Forelimb muscle (tissue), 1 donor: ENCODE results near the gene INCENP. TPM values are rescaled to one million over a fixed set of nuclear protein-coding genes. Genes with fewer than 3 reads are reported as not detected.
"Not testable (repeated sequence)": the region's sequence is repeated elsewhere in the genome, so short reads cannot be mapped to it uniquely, and the experiment has no call there.

Experiments used
- DNase-seq: peaks from one replicate; pipeline ENCODE4 v3.0.0-alpha.2; 2013; ENCODE audit warnings: low read depth
- polyA plus RNA-seq: library from polyadenylated mRNA; unstranded; fragments of 120-200 nt; gene quantifications from one replicate; pipeline ENCODE4 v1.2.1, GENCODE V29; 2013; ENCODE audit not compliant: insufficient read length

Gene INCENP
- 15.7 TPM for polyA plus RNA-seq

DNA sequence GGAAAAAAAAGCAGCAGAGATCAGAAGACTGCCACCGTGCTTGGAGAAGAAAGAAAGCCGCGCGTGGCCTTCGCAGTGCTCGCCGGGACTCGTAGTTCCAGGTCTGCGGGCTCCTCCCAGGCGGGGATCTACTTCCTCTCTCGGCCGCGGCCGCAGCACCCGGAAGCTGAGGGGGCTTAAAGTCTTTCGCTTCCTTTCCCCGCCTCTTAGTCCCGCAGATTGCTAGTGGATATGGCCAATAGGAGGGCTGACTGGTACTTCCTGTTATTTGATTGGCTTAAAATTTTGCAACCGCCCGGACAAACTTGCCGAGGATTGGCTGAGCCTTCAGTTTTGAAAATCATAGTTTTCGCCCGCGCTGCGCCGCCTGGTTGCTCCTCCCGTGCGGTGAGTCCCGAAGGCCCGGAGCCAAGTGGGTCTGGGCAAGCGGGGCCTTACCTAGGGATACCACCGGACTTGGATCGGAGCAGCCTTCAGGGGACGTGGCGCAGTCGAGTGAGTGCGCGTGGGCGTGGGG, at the start of gene INCENP:
Gene INCENP (plus strand): TSS at position 343 of the 517 bp plus-strand sequence. CDS start 4,151 bp downstream, outside the sequence.
- peak; percentile 97 for DNase-seq

DNA sequence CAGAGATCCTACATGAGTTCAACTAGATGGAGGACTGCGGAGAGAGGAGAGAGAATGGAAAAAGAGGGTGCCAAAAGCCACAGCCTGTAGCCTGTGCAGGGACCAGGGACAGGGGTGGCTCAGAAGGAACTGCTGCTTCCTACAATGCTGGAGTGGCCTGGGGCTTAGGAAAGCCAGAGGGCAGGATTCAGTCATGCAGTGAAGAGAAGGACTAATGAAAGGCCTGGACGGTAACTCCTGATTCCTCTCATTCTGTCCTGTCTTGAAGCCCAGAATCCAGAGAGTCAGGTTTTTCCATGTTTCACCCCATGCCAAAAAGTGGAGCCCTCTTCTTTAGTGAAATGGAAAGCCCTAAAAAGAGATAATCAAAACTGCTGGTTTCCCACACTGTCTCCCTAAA, 48.4 kb upstream of the INCENP start:
- DNase-seq: no peak

DNA sequence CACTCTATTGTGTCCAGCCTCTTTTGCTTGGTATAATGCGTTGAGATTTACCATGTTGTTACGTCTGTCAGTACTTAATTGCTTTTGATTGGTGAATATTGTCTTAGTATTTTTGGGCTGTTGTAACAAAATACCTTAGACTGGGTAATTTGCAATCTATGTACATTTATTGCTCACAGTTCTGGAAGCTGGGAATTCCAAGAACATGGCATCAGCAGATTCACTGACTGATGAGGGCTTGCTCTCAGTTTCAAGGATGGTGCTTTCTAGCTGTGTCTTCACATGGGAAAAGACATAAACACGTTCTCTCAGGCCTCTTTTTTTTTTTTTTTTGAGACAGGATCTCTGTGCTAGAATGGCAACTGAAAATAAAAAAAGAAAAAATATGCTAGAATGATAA, 46.7 kb upstream of the INCENP start:
- DNase-seq: no peak

DNA sequence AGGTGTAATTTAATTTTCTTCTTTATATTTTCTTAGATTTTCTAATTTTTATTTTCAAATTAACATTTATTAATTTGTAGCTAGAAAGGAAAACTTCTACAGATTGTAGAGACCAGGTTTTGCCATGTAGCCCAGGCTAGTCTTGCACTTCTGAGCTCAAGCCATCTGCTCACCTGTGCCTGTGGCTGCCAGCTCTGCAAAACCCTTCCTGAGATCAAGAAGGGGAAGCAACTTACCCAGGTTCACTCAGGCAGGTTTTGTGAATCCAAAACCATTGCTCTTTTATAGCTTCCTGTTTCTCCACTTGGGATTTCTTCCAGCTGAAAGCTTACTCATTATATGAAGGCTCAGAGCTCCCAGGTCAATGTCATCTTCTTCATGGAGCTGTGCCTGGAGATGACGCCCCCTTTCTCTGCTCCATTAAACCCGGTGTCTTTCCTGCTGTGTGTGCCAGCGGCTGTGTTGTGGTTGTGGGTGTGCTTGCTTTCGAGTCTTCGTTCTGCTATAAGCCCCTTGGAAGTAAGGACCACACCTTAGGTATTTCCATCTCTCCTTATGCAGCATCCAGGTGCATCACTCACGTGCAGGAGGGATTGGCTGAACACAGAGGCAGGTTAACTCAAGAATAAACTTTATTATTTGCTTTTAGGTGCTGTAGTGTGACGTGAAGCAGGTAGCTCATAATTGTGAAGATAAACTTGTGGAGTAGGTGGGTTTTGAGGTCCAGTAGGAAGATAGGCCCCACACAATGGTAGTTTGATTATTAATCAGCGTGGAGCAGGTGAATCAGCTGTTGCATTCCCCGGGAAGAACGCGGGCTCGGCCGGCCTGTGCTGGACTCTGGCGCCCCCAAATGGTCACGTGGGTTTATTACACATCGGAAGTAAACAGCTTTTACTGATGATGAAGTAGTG, 42.2 kb upstream of the INCENP start:
- no peak for DNase-seq

DNA sequence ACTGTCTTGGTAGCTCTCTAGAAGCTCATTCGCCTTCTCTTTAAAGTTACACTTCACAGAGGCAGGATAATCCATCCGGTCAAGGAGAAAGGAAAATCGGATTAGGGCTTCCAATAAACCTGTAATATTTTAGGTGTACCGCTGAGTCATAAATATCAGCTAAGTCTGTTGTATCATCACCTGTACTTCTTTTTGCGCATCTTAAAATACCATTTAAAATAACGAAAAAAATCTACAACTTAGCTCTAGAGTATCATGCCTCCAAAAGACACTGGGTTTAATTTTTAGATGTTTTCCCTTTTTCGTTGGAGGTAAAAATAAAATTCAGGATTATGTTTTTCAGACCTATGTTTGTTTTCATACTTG, 41.5 kb upstream of the INCENP start:
- DNase-seq: no peak

DNA sequence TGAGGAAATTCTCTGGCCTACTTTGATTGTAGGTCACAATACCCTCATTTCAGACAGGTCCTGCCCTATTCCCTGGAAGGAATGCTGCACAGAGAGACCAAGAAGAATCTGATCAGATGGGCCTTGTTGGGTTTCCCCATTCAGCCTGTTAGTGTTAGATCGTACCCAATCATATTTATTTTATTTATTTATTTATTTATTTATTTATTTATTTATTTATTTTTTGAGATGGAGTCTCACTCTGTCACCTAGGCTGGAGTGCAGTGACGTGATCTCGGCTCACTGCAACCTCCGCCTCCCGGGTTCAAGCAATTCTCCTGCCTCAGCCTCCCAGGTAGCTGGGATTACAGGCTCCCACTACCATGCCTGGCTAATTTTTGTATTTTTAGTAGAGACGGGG, 39.0 kb upstream of the INCENP start:
- DNase-seq: not testable (repeated sequence)

DNA sequence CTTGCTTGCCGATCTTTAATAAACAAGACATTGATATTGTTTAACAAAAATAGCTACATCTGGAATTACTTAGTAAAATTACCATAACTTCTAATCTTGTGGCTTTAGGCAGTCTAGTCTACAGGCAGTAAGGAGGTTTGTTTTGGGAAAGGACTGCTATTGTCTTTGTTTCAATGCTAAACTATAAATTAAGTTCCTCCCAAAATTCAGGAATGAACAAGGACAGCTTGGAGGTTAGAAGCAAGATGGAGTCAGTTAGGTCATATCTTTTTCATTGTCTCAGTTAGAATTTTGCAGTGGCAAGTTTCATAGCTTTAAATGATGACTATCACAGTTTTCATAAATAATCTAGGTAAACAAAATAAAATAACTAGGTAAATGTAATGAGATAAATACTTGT, 36.1 kb upstream of the INCENP start:
- DNase-seq: no peak

DNA sequence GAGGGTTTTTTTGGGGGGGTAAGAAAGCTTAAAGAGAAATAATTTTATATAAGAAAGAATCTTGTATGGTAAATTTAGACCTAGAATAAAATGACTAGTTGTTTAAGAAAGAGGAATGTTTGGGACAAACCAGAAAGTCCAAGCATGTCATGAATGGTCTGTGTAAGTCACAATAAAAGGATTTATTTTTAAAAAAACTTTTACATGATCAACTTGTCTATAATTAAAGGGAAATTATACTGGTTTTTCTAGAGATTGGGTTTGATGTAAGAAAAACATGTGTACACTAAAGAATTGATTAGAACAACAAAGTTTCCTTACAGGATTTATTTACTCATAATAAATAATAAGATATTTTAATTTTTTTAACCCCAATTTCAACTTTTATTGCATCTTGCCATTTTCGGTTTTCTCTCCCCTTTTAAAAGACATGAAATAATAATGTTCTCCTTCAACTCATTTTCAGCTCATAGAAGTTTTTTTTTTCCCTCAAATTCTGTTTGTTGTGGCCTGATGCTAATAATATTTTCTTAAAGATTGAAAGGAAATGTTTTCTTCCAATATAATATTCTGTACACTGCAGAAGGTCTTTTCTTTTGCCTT, 35.4 kb upstream of the INCENP start:
- no peak for DNase-seq

DNA sequence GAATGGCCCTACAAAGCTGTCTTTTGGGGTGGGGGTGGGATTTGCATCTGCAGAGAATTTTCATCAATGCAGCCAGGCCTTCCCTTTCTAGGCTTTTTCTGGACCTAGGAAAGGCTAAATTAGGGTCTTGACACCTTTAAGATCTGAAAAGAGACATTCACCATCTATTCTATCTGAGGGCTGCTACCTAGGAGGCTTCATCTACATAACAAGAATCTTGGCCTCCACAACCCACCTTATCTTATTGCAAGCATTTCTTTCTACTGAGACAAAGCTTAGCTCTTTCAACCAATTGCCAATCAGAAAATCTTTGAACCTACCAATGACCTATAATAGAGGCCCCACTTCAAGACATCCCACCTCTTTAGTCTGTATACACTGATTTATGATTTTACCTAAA, 20.7 kb upstream of the INCENP start:
- no peak for DNase-seq

DNA sequence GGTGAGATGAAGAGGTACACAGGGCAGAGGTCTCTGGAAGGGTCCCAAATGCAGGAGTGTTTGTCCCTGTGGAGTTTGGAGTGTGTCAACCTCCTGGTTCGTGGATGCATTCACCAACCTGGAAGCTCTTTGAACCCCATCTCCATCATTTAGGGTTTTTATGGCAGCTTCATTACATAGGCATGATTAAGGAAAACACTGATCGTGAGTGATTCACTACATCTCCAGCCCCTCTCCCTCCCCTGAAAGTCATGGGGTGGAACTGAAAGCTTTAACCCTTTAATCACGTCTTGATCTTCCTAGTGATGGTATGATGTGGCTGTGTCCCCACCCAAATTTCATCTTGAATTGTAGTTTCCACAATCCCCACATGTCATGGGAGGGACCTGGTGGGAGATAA, 19.8 kb upstream of the INCENP start:
- no peak for DNase-seq

DNA sequence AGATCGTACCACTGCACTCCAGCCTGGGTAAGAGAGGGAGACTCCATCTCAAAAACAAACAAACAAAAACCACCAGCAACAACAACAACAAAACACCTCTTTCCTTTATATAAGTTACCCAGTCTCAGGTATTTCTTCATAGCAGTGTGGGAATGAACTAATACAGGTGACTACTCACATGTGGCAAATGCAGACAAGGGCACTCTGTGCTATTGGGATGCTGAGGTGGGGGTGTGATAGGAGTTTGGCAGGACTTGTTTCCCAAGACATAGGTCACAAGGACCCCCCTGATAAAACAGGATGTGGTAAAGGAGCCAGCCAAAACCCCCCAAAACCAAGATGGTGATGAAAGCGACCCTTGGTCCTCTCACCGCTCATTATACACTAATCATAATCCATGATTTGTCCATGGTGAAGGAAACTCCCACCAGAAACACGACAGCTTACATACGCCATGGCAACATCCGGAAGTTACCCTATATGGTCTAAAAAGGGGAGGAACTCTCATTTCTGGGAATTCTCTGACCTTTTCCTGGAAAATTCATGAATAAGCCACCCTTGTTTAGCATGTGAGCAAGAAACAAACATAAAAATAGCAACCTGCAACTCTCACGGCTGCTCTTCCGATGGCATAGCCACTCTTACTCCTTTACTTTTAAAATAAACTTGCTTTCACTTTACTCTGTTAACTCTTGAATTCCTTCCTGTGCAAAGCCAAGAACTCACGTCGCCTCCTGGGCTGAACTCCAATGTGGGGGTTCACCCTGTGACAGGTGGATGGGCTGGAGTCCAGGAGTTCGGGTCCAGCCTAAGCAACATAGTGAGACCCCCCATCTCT, 18.8 kb upstream of the INCENP start:
- peak; percentile 53 for DNase-seq

DNA sequence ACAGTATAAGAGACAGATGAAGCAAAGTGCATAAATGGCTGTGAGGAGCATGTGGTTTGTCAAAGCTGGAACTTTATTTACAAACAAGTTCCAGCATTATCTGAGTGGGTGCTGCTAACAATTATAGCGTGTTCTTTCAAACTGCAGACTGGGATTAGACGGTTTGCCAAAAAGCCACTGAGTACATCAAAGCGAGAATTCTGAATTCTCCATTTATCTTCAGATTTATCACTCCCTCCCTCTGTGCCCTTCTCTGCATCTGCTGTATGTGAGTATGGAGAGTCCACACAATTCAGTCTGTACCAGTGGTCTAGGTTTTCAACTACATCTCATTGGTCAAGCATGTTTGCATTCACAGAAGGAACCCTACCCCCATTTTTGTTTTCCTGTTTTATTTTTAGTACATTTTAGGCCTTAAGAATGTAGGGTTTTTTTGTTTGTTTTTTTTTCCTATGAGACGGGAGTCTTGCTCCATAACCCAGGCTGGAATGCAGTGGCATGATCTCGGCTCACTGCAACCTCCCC, 18.1 kb upstream of the INCENP start:
- no peak for DNase-seq

DNA sequence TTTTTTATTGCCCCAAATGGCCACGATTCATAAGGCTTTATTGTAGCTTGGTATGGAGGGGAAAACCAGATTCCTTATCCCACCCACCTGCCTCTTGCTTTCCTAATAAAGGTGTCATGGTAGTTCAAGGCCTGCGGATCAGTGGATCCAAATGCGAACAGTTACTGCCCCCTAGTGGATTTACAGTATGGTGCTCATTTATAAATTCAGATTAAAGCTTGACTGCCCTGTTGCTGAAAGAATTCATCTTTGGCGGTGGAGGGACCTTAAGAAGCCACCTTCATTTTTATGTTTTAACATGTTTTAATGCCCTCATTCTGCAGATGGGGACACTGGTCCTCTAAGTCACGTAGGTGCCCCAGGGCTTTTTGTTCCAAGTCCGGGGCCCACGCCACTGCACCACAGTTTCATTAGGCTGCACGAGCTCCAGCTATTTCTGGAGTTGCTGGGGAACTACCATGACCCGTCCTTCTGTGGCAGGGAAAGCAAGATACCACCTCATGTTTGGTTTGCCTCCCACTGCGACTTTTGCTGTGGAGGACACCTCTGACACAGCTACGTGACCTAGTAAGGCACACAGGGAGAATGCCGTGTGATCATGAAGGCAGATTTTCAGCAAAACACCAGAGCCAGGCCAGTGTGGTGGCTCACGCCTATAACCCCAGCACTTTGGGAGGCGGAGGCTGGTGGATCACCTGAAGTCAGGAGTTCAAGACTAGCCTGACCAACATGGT, 15.6 kb upstream of the INCENP start:
- peak; percentile 47 for DNase-seq

DNA sequence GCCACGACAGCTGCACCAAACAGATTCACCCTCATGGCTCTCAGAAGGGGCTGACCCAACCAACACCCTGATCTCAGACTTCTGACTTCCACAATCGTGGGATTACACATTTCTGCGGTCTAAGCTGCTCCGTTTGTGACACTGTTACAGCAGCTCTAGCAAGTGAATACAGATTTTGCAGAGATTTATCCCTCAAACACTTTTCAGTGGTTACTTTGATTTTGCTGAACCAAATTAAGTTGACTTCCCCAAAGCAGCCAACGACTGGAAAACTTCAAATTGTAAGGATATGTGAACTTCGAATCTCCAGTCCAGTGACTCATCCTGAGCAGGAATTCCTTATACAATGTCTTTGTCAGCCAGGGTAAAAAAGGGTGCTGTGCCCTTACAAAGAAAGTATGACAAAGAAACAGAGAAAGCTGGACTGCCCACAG, 14.8 kb upstream of the INCENP start:
- no peak for DNase-seq

DNA sequence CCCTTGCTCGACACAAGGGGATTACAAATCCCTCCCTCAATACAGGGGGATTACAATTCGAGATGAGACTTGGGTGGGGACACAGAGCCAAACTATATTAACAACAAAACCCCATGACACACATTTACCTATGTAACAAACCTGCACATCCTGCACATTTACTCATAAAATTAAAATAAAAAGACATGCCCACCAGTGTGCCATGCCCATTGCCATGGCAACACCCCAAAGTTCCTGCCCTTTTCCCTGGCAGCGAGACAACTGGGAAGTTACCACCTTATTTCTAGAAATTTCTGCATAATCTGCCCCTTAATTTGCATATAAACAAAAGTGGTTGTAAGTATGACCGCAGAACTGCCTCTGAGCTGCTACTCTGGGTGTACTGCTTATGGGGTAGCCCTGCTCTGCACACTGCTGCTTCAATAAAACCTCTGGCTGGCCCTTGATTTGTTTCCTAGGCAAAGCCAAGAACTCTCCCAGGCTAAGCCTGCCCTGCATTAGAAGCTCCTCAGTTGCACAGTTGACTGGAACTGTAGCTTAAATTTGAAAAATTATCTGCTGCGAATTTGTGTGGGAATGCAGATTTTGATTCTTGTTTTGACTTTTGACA, 8.6 kb upstream of the INCENP start:
- DNase-seq: no peak

DNA sequence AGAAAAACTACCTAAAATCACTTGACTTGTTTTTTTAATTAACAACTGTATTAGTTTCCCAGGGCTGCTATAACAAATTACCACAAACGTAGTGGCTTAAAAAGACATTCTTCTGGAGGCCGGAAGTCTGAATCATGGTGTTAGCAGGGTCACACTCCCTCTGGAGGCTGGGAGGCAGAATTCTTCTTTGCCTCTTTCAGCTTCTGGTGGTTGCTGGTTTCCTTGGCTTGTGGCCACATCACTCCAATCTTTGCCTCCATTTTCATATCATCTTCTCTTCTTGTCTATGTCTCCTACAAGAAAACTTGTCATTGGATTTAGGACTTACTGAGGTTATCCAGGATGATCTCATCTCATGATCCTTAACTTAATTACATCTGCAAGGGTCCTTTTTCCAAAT, 7.4 kb upstream of the INCENP start:
- DNase-seq: no peak

DNA sequence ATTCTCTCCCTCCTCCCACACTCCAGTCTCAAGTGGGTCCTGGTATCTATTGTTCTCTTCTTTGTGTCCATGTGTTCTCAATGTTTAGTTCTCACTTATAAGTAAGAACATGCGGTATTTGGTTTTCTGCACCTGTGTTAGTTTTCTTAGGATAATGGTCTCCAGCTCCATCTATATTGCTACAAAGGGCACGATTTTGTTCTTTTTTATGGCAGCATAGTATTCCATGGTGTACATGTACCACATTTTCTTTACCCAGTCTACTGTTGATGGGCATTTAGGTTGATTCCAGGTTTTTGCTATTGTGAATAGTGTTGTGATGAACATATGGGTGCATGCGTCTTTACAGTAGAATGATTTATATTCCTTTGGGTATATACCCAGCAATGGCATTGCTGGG, 4.2 kb upstream of the INCENP start:
- no peak for DNase-seq

DNA sequence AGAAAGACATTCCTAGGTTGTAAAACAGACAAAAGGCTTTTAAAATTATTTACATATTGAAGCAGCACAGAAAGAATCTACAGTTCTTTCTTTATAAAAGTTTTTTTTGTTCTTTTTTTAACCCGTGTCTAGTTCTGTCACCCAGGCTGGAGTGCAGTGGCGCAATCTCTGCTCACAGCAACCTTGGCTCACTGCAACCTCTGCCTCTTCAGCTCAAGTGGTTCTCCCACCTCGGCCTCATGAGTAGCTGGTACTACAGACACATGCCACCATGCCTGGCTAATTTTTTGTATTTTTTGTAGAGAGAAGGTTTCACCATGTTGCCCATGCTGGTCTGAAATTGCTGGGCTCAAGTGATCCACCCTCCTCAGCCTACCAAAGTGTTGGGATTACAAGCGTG, 3.8 kb upstream of the INCENP start:
- DNase-seq: no peak

DNA sequence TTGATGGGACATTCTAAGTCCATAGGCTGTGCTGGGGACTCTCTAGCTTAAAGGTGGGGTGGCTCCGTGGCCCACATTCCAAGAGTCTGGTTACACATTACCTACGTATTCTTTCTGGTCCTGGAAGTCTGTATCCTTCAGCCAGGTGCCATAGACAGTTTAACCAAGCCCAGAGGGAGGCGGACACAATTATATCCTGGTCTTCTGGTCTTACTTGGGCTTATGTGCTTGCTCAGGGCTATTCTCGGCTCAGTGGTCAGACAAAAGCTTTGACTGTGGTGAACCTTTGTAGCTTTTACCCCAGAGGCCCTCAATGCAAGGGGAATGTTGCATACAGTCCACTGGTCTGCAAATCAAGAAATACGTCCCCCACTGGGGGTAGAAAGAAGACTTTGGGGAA, 3.4 kb upstream of the INCENP start:
- DNase-seq: no peak

DNA sequence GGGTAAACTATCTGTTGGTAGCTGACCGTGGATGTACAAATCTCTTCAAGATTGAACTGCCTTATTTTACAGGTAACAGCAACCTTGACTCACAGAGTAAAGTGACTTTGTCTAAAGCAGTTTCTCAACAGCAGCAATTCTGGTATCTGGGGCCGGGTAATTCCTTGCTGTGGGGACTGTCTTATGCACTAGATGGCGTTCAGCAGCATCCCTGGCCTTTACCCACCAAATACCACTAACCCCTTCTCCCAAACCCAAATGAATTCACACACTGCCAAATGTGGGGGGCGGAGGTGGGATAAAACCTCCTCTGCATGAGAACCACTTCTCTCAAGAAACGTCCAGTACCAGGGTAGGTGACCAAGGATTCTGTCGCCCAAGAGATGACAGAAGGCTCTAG, 1.7 kb upstream of the INCENP start:
- no peak for DNase-seq
